GM12874 (cell line): ENCODE data around the gene DLG1.

Source experiments
- TF ChIP-seq, protein P1 (sequence below): IDR thresholded peaks from 2 replicates; pipeline ENCODE4 v1.5.1; 2011; ENCODE audit warnings: low read depth, mild to moderate bottlenecking, control low read depth, low read length, moderate library complexity; ENCODE audit not compliant: insufficient read depth

Gene DLG1

DNA sequence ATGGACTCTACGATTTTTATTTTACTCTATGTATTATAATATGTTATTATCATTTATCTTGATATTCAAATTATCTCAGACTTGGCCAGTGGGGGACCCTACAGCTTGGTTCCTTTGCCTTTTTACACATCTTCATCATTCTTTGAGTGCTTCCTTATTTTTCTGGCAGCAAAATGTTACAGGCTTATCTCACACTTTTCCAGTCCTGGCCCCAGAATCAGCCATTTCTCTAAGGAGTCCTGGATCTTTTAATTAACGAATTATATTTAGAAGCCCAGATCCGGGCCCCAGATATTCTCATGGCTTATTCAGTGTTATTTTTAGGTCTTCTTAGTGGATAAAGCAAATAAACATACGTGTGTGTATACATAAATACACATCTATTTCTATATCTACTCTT lies 236.0 kb downstream of the DLG1 start:
- TF ChIP-seq, protein P1, sequence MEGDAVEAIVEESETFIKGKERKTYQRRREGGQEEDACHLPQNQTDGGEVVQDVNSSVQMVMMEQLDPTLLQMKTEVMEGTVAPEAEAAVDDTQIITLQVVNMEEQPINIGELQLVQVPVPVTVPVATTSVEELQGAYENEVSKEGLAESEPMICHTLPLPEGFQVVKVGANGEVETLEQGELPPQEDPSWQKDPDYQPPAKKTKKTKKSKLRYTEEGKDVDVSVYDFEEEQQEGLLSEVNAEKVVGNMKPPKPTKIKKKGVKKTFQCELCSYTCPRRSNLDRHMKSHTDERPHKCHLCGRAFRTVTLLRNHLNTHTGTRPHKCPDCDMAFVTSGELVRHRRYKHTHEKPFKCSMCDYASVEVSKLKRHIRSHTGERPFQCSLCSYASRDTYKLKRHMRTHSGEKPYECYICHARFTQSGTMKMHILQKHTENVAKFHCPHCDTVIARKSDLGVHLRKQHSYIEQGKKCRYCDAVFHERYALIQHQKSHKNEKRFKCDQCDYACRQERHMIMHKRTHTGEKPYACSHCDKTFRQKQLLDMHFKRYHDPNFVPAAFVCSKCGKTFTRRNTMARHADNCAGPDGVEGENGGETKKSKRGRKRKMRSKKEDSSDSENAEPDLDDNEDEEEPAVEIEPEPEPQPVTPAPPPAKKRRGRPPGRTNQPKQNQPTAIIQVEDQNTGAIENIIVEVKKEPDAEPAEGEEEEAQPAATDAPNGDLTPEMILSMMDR: no peak

DNA sequence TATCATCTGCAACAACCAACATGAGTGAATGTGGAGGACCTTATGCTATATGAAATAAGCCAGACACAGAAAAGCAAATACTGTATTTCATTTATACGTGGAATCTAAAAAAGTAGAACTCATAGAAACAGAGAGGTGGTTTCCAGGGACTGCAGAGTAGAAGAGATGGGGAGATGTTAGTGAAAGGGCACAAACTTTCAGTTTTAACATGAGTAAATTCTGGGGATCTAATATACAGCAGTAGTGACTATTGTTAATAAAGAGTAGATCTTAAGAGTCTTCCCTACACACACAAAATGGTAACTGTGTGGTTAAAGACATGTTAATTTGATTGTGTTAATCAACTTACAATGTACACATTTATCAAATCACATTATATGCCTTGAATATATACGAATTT lies 247.9 kb downstream of the DLG1 start:
- TF ChIP-seq, protein P1: no peak

DNA sequence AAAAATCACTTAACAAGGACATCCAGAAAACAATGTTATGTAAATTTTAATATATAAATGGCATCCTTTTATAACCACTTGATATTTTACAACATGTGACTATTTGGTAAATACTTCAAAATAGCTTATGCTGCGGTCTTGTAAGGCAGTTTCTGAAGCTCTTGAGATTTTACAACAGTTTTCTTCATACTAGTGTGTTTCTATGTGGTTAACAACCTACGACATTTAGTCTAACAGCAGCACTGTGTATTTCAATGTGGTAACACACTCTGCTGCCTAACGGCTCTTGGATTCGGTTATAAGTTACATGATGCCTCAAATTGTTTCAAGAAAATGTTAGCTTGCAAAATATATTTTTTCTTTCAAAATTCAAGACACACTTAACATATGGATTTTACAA lies 255.9 kb downstream of the DLG1 start:
- TF ChIP-seq, protein P1: no peak

DNA sequence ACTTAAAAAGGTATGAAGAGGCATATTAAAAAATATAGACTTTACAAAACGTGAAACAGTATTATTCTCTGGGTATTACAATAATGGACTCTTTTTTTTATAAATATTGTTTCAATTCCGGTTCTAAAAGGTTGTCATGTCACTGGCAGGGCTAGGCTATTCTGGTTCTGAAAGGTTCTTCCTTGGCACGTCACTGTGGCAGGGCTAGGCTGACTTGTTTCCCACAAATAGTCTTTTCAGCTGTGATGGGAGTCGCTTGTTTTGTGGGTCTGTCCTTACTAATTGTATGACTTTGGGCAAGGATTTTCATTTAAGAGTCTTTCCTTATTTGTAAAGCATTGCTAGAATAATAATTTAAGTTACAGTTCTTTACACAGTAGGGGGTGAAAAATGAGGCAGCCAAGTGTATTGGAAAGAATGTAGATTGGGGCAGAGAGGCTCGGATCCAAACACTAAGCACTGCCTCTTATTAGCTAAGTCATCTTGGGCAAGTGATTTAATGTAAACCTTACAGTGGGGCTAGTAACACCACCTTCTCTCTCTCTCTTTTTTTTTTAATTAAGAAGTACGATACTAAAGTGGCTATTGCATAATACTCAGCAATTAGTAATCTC lies 256.4 kb downstream of the DLG1 start:
- TF ChIP-seq, protein P1: no peak

DNA sequence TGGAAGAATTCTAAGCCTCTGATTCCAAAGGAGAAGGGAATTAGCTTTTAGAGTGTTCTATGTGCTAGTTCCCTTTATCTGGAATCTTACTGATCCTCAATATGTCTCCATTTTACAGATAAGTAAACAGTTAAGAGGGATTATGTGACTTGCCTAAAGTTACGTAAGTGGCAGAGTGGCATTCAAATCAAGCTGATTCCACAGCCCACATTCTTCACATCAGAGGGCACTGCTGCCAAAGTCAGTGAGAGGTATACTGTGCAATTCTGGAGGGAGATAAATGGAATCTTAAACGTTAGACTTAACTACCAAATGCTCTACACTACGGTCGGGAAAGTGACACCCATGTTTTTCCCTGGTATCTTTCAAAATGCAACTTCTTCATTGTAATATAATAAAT lies 257.8 kb downstream of the DLG1 start:
- TF ChIP-seq, protein P1: no peak

DNA sequence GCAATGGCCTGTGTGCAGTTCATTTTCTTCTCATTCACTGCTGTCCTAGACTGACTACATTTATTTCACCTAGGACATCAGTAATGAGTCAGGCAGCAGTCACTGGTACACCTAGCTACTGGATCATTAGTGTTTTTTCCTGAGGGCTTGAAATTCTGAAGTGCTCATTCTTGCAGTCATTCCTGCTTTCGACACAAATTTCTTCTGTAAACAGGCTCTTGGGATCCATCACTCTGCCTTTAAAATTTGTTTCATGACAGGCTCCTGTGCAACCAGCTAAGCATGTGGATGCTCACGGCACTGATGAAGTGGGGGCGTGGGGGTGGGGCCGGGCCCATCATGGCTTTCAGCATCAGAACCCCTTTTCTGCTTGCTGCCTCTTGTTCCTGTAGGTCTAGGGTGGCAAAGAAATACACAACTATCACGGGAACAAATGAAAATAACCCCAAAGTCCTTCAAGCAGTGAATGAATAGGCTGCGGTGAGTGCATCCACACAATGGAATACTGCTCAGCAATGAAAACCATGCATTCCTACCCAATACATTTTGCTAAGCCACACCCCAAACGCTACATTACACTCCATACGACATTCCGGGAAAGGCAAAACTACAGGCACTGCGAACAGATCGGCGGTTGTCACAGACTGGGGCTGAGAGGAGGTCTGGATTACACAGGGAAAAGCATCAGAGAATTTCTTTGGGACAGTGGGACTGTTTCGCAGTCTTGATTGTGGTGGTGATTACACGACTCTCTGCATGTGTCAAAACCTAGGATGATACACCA lies 259.5 kb downstream of the DLG1 start:
- TF ChIP-seq, protein P1: no peak

DNA sequence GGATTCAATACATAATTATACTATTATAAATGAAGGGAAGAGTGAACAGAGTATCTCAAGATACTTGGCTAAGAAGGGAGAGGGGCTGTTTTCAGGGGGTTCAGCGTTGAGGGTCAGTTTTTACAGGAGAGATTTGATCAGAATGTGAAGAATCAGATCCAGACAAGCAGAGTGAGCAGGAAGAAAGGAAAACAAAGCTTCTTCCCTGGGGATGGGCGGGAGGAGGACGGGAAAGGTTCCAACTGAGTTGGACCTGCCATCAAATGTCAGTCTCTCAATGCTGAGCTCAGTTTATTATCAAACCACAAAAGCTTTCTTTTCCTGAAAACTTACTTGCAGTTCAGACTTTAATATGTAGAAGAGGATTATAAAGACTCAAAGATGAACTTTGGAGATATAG lies 262.8 kb downstream of the DLG1 start:
- TF ChIP-seq, protein P1: no peak
